A673 (cell line): ENCODE results near the gene SF3A1. TPM values are rescaled to one million over a fixed set of nuclear protein-coding genes. Genes with fewer than 3 reads are reported as not detected.

Experiments
- BruUV-seq: library from RNA; stranded (reverse); fragments of 400-500 nt; replicated peaks from 2 replicates; lab custom pipeline; 2021; lab: Mats Ljungman, UMichigan
- CTCF ChIA-PET: fragments of 300-600 bp; sonication (Branson Sonifier 250); formaldehyde crosslinking; loops from one replicate; lab custom pipeline; 2022; ENCODE audit warnings: antibody characterized with exemption; lab: Charles Lee
- POLR2A ChIA-PET: fragments of 300-600 bp; sonication (Branson Sonifier 250); formaldehyde crosslinking; loops from one replicate; lab custom pipeline; 2022; ENCODE audit warnings: antibody characterized with exemption; ENCODE audit not compliant: low non-redundant PET; lab: Charles Lee
- DNase-seq: peaks from one replicate; pipeline ENCODE4 v3.0.0-alpha.2; 2015; ENCODE audit warnings: low spot score
- H3K27ac ChIP-seq: fragments of 200-600 bp; sonication (generic); 2 replicates; pipeline ENCODE4 v1.5.1; 2016; ENCODE audit warnings: mixed run types, low read depth, mild to moderate bottlenecking, mixed read lengths, antibody characterized with exemption, low read length; ENCODE audit not compliant: poor library complexity, severe bottlenecking
- H3K27me3 ChIP-seq: fragments of 200-600 bp; sonication (generic); replicated peaks from 2 replicates; pipeline ENCODE4 v1.6.1; 2017; ENCODE audit warnings: mixed run types, low read depth, mild to moderate bottlenecking, mixed read lengths, antibody characterized with exemption, low read length; ENCODE audit not compliant: insufficient read depth, poor library complexity
- H3K36me3 ChIP-seq: fragments of 200-600 bp; sonication (generic); 2 replicates; pipeline ENCODE4 v1.6.1; 2016; ENCODE audit warnings: mixed run types, mild to moderate bottlenecking, mixed read lengths, antibody characterized with exemption, low read length; ENCODE audit not compliant: insufficient read depth, poor library complexity, severe bottlenecking
- H3K4me1 ChIP-seq: fragments of 200-600 bp; sonication (generic); 2 replicates; pipeline ENCODE4 v1.6.1; 2017; ENCODE audit warnings: mixed run types, mild to moderate bottlenecking, mixed read lengths, antibody characterized with exemption, low read length; ENCODE audit not compliant: insufficient read depth, poor library complexity, severe bottlenecking
- H3K4me3 ChIP-seq: fragments of 200-600 bp; sonication (generic); 2 replicates; pipeline ENCODE4 v1.5.1; 2016; ENCODE audit warnings: low read depth, mixed run types, mild to moderate bottlenecking, mixed read lengths, low read length; ENCODE audit not compliant: poor library complexity, severe bottlenecking
- H3K9me3 ChIP-seq: fragments of 200-600 bp; sonication (generic); 2 replicates; pipeline ENCODE4 v1.6.1; 2016; ENCODE audit warnings: mixed run types, low read depth, mild to moderate bottlenecking, mixed read lengths, antibody characterized with exemption, low read length; ENCODE audit not compliant: poor library complexity, severe bottlenecking
- CTCF ChIP-seq: fragments of 300-800, 200-600 bp; sonication (generic); conservative IDR thresholded peaks from 2 replicates; pipeline ENCODE4 v1.5.1; 2017; ENCODE audit warnings: low read depth, mild to moderate bottlenecking, antibody characterized with exemption, low read length, moderate library complexity, mixed read lengths
- EZH2 ChIP-seq: fragments of 200-600 bp; sonication (generic); IDR thresholded peaks from 2 replicates; pipeline ENCODE4 v1.6.1; 2017; ENCODE audit warnings: borderline replicate concordance, low read depth, mild to moderate bottlenecking, mixed read lengths, antibody characterized with exemption, low read length; ENCODE audit not compliant: poor library complexity, severe bottlenecking
- intact Hi-C: fragments of 100-400 bp; cut with micrococcal nuclease; formaldehyde crosslinking; loops from one replicate; pipeline ENCODE4 v1.10.0; 2022; ENCODE audit not compliant: unreplicated experiment
- total RNA-seq: library from RNA; stranded (reverse); gene quantifications from 2 replicates; pipeline ENCODE4 v1.2.3, GENCODE V29; 2021

Gene SF3A1
- total RNA-seq, 1 experiment from 2014 or later, result 366 TPM

GRCh38 chr22:30347255-30347892 is 9.3 kb downstream of the SF3A1 start:
- no peaks in the 10 kb centered on the region for H3K4me1 ChIP-seq
- TF ChIP-seq CTCF, result no peak
- TF ChIP-seq EZH2, result no peak
- no peaks in the 10 kb centered on the region for H3K27me3 ChIP-seq
- peaks cover 94% of the 10 kb centered on the region for H3K36me3 ChIP-seq
- CTCF ChIA-PET, result no interaction called here
- H3K27ac ChIP-seq, result no peak overlapping the region
- intact Hi-C loops, result loop anchor here (10.0 kb wide), 1 partner anchor 57 kb away; no protein-coding TSS in a partner anchor
- POLR2A ChIA-PET, result no interaction called here
- no peak overlapping the region for H3K4me3 ChIP-seq
- DNase-seq, result no peak
- BruUV-seq, result no TSS peak
- H3K9me3 ChIP-seq, result no peaks in the 10 kb centered on the region

GRCh38 chr22:30344447-30345200 is 12.1 kb downstream of the SF3A1 start:
- CTCF ChIA-PET, result no interaction called here
- intact Hi-C loops, result loop anchor here (10.0 kb wide), 1 partner anchor 60 kb away; no protein-coding TSS in a partner anchor
- BruUV-seq, result no TSS peak
- Histone ChIP-seq H3K27ac (no peak overlapping the region), H3K27me3 (no peaks in the 10 kb centered on the region), H3K9me3 (no peaks in the 10 kb centered on the region), H3K4me1 (no peaks in the 10 kb centered on the region), H3K4me3 (no peak overlapping the region), H3K36me3 (peaks cover 95% of the 10 kb centered on the region)
- POLR2A ChIA-PET, result no interaction called here
- no peak for TF ChIP-seq EZH2
- TF ChIP-seq CTCF, result no peak
- no peak for DNase-seq

GRCh38 chr22:30340911-30341685 is 15.6 kb downstream of the SF3A1 start:
- Histone ChIP-seq H3K4me1 (no peaks in the 10 kb centered on the region), H3K4me3 (no peak overlapping the region), H3K27me3 (no peaks in the 10 kb centered on the region), H3K36me3 (peaks cover 96% of the 10 kb centered on the region), H3K9me3 (no peaks in the 10 kb centered on the region), H3K27ac (no peak overlapping the region)
- POLR2A ChIA-PET, result no interaction called here
- no TSS peak for BruUV-seq
- DNase-seq, result no peak
- intact Hi-C loops, result loop anchor here (10.0 kb wide), 1 partner anchor 64 kb away; no protein-coding TSS in a partner anchor
- CTCF ChIA-PET, result no interaction called here
- no peak for TF ChIP-seq CTCF
- TF ChIP-seq EZH2, result no peak
